ENCODE measurements around the gene CENPE. TPM values are rescaled to one million over a fixed set of nuclear protein-coding genes. Genes with fewer than 3 reads are reported as not detected.

CENPE gene
- total RNA-seq, 2 experiments from 2014 or later: 41.9 to 49.1 TPM

DNA sequence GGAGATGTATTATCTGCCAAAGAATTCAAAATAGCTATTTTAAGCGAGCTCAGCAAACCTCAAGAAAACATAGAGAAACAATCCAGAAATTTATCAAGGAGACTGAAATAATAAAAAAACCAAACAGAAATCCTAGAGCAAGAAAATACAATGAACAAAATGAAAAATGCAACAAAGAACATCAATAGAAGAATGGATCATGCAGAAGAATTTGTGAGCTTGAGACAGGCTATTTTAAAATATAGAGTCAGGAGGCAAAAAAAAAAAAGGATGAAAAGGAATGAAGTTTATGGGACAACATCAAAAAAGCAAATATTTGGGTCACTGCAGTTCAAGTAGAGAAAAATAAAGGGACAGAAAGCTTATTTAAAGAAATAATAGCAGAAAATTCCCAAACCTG, 29.1 kb downstream of the CENPE start:
- H3K4me3 Mint-ChIP-seq: no peak overlapping the region
- H3K4me1 Mint-ChIP-seq (ENCODE audit: low read depth): no peaks in the 10 kb centered on the region
- H3K36me3 Mint-ChIP-seq: peaks cover 40% of the 10 kb centered on the region
- POLR2A ChIA-PET: no interaction called here
- intact Hi-C loops (cut with micrococcal nuclease): no loop called here
- no peak for DNase-seq
- no peaks in the 10 kb centered on the region for H3K27me3 Mint-ChIP-seq
- no peak overlapping the region for H3K27ac Mint-ChIP-seq
- CTCF ChIA-PET: interaction anchor here (0.6 kb wide), 1 partner anchor 15 kb away, joined by 3 read pairs; no protein-coding TSS in a partner anchor
- peaks cover 17% of the 10 kb centered on the region for H3K9me3 Mint-ChIP-seq

- intact Hi-C loops (cut with micrococcal nuclease): no loop called here
- ChIA-PET CTCF (no interaction called here), POLR2A (interaction anchor here (0.6 kb wide), 1 partner anchor 293 kb away, joined by 5 read pairs; no protein-coding TSS in a partner anchor)
- Mint-ChIP-seq H3K9me3 (no peaks in the 10 kb centered on the region), H3K36me3 (peaks cover 15% of the 10 kb centered on the region), H3K4me3 (no peak overlapping the region), H3K4me1 (ENCODE audit: low read depth) (no peaks in the 10 kb centered on the region), H3K27me3 (no peaks in the 10 kb centered on the region), H3K27ac (no peak overlapping the region)
- DNase-seq: no peak
Observed at GRCh38 chr4:103162176-103162575, 36.0 kb downstream of the CENPE start.

GRCh38 chr4:103158760-103159159, 39.4 kb downstream of the CENPE start:
- no peak for DNase-seq
- Mint-ChIP-seq H3K36me3 (peaks cover 30% of the 10 kb centered on the region), H3K27me3 (no peaks in the 10 kb centered on the region), H3K9me3 (peaks cover 2% of the 10 kb centered on the region), H3K27ac (no peak overlapping the region), H3K4me1 (ENCODE audit: low read depth) (no peaks in the 10 kb centered on the region), H3K4me3 (no peak overlapping the region)
- intact Hi-C loops (cut with micrococcal nuclease): no loop called here
- ChIA-PET CTCF (no interaction called here), POLR2A (no interaction called here)

DNA sequence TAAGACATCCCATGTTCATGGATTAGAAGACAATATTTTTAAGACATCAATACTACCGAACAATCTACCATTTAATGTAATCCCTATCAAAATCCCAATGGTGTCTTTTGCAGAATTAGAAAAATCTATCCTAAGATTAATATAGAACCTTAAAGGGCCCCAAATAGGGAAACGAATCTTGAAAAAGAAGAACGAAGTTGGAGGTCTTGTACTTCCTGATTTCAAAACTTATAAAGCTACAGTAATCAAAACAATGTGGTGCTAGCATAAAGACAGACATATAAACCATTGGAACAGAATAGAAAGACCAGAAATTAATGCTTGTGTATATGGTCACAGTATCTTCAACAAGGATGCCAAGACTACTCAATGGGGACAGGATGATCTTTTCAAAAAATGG, 42.0 kb downstream of the CENPE start:
- H3K36me3 Mint-ChIP-seq: peaks cover 29% of the 10 kb centered on the region
- H3K27me3 Mint-ChIP-seq: no peaks in the 10 kb centered on the region
- ChIA-PET CTCF (no interaction called here), POLR2A (no interaction called here)
- intact Hi-C loops (cut with micrococcal nuclease): no loop called here
- H3K4me1 Mint-ChIP-seq (ENCODE audit: low read depth): no peaks in the 10 kb centered on the region
- peaks cover 2% of the 10 kb centered on the region for H3K9me3 Mint-ChIP-seq
- no peak for DNase-seq
- H3K4me3 Mint-ChIP-seq: no peak overlapping the region
- H3K27ac Mint-ChIP-seq: no peak overlapping the region

- no peak for DNase-seq
- Mint-ChIP-seq H3K4me3 (no peak overlapping the region), H3K27ac (no peak overlapping the region), H3K4me1 (ENCODE audit: low read depth) (no peaks in the 10 kb centered on the region), H3K9me3 (peaks cover 2% of the 10 kb centered on the region), H3K27me3 (no peaks in the 10 kb centered on the region), H3K36me3 (peaks cover 44% of the 10 kb centered on the region)
- intact Hi-C loops (cut with micrococcal nuclease): no loop called here
- ChIA-PET POLR2A (no interaction called here), CTCF (no interaction called here)
Observed at GRCh38 chr4:103152381-103152780, 45.8 kb downstream of the CENPE start.

- Mint-ChIP-seq H3K27me3 (no peaks in the 10 kb centered on the region), H3K4me3 (no peak overlapping the region), H3K36me3 (peaks cover 43% of the 10 kb centered on the region), H3K9me3 (peaks cover 5% of the 10 kb centered on the region), H3K4me1 (ENCODE audit: low read depth) (no peaks in the 10 kb centered on the region), H3K27ac (no peak overlapping the region)
- no peak for DNase-seq
- intact Hi-C loops (cut with micrococcal nuclease): no loop called here
- CTCF ChIA-PET: no interaction called here
- POLR2A ChIA-PET: no interaction called here
Observed at GRCh38 chr4:103150677-103151076, 47.5 kb downstream of the CENPE start.

GRCh38 chr4:103144926-103145325, 53.2 kb downstream of the CENPE start:
- no peaks in the 10 kb centered on the region for H3K27me3 Mint-ChIP-seq
- DNase-seq: no peak
- H3K36me3 Mint-ChIP-seq: peaks cover 42% of the 10 kb centered on the region
- peaks cover 3% of the 10 kb centered on the region for H3K9me3 Mint-ChIP-seq
- no peak overlapping the region for H3K4me3 Mint-ChIP-seq
- POLR2A ChIA-PET: no interaction called here
- CTCF ChIA-PET: no interaction called here
- intact Hi-C loops (cut with micrococcal nuclease): no loop called here
- H3K4me1 Mint-ChIP-seq (ENCODE audit: low read depth): no peaks in the 10 kb centered on the region
- no peak overlapping the region for H3K27ac Mint-ChIP-seq

DNA sequence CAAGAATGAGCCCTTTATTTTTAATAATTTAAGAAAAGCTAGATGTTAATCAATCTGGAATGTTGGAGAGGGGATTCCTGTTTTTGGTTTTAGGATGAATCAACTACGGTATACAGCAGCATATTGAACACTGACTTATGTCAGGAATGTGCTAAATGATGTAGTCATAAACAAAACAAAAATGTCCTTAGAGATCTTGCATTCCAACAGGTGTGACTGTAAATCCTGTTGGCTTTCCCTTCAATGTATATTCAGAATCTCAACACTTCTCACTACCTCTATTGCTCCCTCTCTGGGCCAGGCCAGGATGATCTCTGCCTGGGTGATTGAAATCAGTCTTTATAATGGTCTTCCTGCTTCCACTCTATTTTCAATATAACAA, 60.7 kb downstream of the CENPE start:
- Mint-ChIP-seq H3K4me1 (ENCODE audit: low read depth) (peaks cover 11% of the 10 kb centered on the region), H3K9me3 (no peaks in the 10 kb centered on the region), H3K27ac (no peak overlapping the region), H3K4me3 (no peak overlapping the region), H3K27me3 (no peaks in the 10 kb centered on the region), H3K36me3 (peaks cover 21% of the 10 kb centered on the region)
- ChIA-PET POLR2A (no interaction called here), CTCF (no interaction called here)
- no peak for DNase-seq
- intact Hi-C loops (cut with micrococcal nuclease): no loop called here

DNA sequence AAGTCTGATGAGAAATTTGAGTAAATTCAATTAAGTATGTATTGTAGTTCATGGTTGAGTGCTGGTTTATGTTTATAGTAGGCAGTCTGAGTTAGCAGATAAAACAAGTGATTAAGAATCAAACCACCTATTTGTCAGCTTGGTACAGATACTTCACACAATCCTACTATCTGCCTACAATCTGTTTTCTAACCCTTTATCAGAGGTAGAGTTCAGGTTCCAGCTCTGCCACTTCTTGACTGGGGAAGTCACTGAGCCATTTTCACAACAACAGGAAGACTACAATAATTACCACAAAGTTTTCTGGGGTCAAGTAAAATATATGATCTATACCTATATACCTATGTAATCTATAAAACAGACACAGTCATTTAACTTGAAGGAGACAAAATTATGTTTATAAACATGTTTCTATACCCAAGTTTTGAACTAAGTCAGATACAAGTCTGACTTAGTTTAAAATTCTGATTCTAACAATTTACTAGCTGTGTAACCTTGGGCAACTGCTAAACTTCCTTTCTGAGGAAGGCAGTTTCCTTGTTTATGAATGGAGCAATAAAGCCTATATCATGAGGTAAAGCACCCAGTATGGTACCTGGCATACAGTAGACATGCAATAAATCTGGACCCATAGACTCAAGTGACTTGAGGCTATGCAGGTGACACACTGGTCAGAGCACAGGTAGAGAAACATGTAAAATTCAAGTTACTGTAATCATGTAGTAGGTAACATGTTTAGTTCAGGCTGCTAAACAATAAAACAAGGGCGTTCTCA, 61.3 kb downstream of the CENPE start:
- Mint-ChIP-seq H3K4me1 (ENCODE audit: low read depth) (peaks cover 11% of the 10 kb centered on the region), H3K27ac (no peak overlapping the region), H3K4me3 (no peak overlapping the region), H3K36me3 (peaks cover 23% of the 10 kb centered on the region), H3K9me3 (no peaks in the 10 kb centered on the region), H3K27me3 (no peaks in the 10 kb centered on the region)
- POLR2A ChIA-PET: no interaction called here
- no peak for DNase-seq
- CTCF ChIA-PET: no interaction called here
- intact Hi-C loops (cut with micrococcal nuclease): no loop called here

DNA sequence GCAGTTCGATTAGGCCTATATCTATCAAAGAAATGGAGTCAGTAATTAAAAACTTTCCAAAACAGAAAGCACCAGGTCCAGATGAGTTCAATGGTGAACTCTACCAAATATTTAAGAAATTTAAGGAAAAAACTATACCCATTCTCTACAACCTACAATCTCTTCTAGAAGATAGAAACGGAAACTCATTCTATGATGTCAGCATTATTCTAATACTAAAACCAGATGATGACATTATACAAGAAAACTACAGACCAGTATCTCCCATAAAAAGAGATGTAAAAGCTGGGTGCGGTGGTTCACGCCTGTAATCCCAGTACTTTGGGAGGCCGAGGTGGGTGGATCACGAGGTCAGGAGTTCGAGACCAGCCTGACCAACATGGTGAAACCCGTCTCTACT, 69.0 kb downstream of the CENPE start:
- H3K4me1 Mint-ChIP-seq (ENCODE audit: low read depth): no peaks in the 10 kb centered on the region
- POLR2A ChIA-PET: no interaction called here
- peaks cover 18% of the 10 kb centered on the region for H3K9me3 Mint-ChIP-seq
- no peak for DNase-seq
- H3K27me3 Mint-ChIP-seq: no peaks in the 10 kb centered on the region
- intact Hi-C loops (cut with micrococcal nuclease): no loop called here
- H3K36me3 Mint-ChIP-seq: peaks cover 27% of the 10 kb centered on the region
- CTCF ChIA-PET: no interaction called here
- H3K27ac Mint-ChIP-seq: no peak overlapping the region
- H3K4me3 Mint-ChIP-seq: no peak overlapping the region

- POLR2A ChIA-PET: no interaction called here
- Mint-ChIP-seq H3K4me3 (no peak overlapping the region), H3K9me3 (peaks cover 18% of the 10 kb centered on the region), H3K36me3 (peaks cover 32% of the 10 kb centered on the region), H3K27ac (no peak overlapping the region), H3K4me1 (ENCODE audit: low read depth) (no peaks in the 10 kb centered on the region), H3K27me3 (no peaks in the 10 kb centered on the region)
- CTCF ChIA-PET: no interaction called here
- intact Hi-C loops (cut with micrococcal nuclease): no loop called here
- DNase-seq: no peak
Observed at GRCh38 chr4:103126126-103126525, 72.0 kb downstream of the CENPE start.

DNA sequence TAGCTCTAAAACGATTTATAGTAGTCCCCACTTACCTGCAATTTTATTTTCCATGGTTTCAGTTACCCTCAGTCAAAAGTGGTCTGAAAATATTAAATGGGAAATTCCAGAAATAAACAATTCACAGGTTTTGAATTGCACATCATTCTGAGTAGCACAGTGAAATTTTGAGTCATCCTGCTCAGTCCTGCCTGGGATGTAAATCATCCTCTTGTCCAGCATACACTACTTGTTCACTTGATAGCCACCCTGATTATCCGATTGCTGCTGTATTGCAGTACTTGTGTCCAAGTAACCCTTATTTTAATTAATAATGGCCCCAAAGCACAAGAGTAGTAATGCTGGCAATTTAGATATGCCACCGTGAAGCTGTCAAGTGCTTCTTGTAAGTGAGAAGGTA, 75.0 kb downstream of the CENPE start:
- CTCF ChIA-PET: no interaction called here

DNA sequence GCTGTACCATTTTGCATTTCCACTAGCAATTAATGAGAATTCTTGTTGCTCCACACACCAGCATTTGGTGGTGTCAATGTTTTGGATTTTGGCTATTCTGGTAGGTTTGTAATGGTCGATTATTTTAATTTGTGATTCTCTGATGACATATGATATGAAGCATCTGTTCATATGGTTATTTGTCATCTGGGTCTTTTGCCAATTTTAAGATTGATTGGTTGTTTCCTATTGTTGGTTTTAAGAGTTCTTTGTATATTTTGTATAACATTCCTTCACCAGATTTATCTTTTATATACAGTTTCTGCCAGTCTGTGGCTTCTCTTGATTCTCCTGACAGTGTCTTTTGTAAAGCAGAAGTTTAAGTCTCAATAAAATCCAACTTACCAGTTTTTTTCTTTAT, 80.0 kb downstream of the CENPE start:
- Mint-ChIP-seq H3K4me1 (ENCODE audit: low read depth) (no peaks in the 10 kb centered on the region), H3K27me3 (no peaks in the 10 kb centered on the region), H3K4me3 (no peak overlapping the region), H3K9me3 (no peaks in the 10 kb centered on the region), H3K27ac (no peak overlapping the region), H3K36me3 (peaks cover 4% of the 10 kb centered on the region)
- DNase-seq: no peak
- ChIA-PET POLR2A (interaction anchor here (0.7 kb wide), 1 partner anchor 172 kb away, joined by 3 read pairs; no protein-coding TSS in a partner anchor), CTCF (no interaction called here)
- intact Hi-C loops (cut with micrococcal nuclease): no loop called here

More for the DNA sequence above, 75.0 kb downstream of the CENPE start:
- intact Hi-C loops (cut with micrococcal nuclease): no loop called here
- Mint-ChIP-seq H3K27ac (no peak overlapping the region), H3K4me3 (no peak overlapping the region), H3K36me3 (peaks cover 20% of the 10 kb centered on the region), H3K27me3 (no peaks in the 10 kb centered on the region), H3K4me1 (ENCODE audit: low read depth) (no peaks in the 10 kb centered on the region), H3K9me3 (peaks cover 9% of the 10 kb centered on the region)
- POLR2A ChIA-PET: no interaction called here
- DNase-seq: no peak
